K562 (cell line): Measurements from ENCODE around the gene FPR1. TPM values are rescaled to one million over a fixed set of nuclear protein-coding genes. Genes with fewer than 3 reads are reported as not detected.

Experiments
- C11orf30 ChIP-seq: fragments of 450-650 bp; IDR thresholded peaks from 2 replicates; pipeline ENCODE4 v1.6.1; 2016; ENCODE audit warnings: low read depth, mild to moderate bottlenecking
- GTF2E2 ChIP-seq: fragments of 200-800 bp; sonication (Bioruptor generic); IDR thresholded peaks from 2 replicates; pipeline ENCODE4 v1.6.1; 2016; ENCODE audit warnings: missing genetic modification characterization, missing compliant biosample characterization
- HDAC1 ChIP-seq, 2 experiments: fragments of 450-650 bp; IDR thresholded peaks; 2 replicates each; pipeline ENCODE4 v1.6.1; 2016 to 2017; ENCODE audit warnings: inconsistent platforms in 1 of 2, mild to moderate bottlenecking in 1 of 2, moderate library complexity in 1 of 2
- HEY1 ChIP-seq: fragments of 250-450 bp; sonication (Bioruptor Pico); IDR thresholded peaks from 2 replicates; pipeline ENCODE4 v1.5.0; 2020; ENCODE audit warnings: mild to moderate bottlenecking, moderate library complexity, borderline replicate concordance
- KLF13 ChIP-seq: fragments of 450-650 bp; IDR thresholded peaks from 2 replicates; pipeline ENCODE4 v1.6.1; 2016; ENCODE audit warnings: missing genetic modification characterization, low read depth, mild to moderate bottlenecking, missing compliant biosample characterization, moderate library complexity, borderline replicate concordance
- LARP7 ChIP-seq: fragments of 450-650 bp; IDR thresholded peaks from 2 replicates; pipeline ENCODE4 v1.6.1; 2016
- MIER1 ChIP-seq: fragments of 450-650 bp; IDR thresholded peaks from 2 replicates; pipeline ENCODE4 v1.6.1; 2016; ENCODE audit warnings: antibody characterized with exemption, mild to moderate bottlenecking, low read depth
- NFIC ChIP-seq: fragments of 450-650 bp; IDR thresholded peaks from 2 replicates; pipeline ENCODE4 v1.6.1; 2017; ENCODE audit warnings: mild to moderate bottlenecking, inconsistent platforms
- PPARD ChIP-seq: fragments of 250-450 bp; sonication (Bioruptor Pico); IDR thresholded peaks from 2 replicates; pipeline ENCODE4 v1.8.0; 2022; ENCODE audit warnings: inconsistent platforms, mild to moderate bottlenecking, moderate library complexity
- SMARCA4 ChIP-seq: fragments of 450-650 bp; IDR thresholded peaks from 2 replicates; pipeline ENCODE4 v1.6.1; 2016
- SREBF2 ChIP-seq: sonication (generic); formaldehyde crosslinking; IDR thresholded peaks from 2 replicates; pipeline ENCODE4 v1.4.0; 2020; ENCODE audit warnings: mild to moderate bottlenecking, missing genetic modification reagents
- TAF7 ChIP-seq: fragments of 450-650 bp; IDR thresholded peaks from 2 replicates; pipeline ENCODE4 v1.6.1; 2016; ENCODE audit warnings: missing genetic modification characterization, missing compliant biosample characterization
- TCF3 ChIP-seq: sonication (generic); formaldehyde crosslinking; IDR thresholded peaks from 2 replicates; pipeline ENCODE4 v1.4.0; 2020; ENCODE audit warnings: mild to moderate bottlenecking, missing genetic modification reagents
- THRAP3 ChIP-seq: fragments of 450-650 bp; IDR thresholded peaks from 2 replicates; pipeline ENCODE4 v1.6.1; 2016; ENCODE audit warnings: mild to moderate bottlenecking, inconsistent platforms, borderline replicate concordance
- ZNF23 ChIP-seq: fragments of 250-450 bp; sonication (Bioruptor Pico); IDR thresholded peaks from 2 replicates; pipeline ENCODE4 v1.4.0; 2020; ENCODE audit warnings: mild to moderate bottlenecking
- ZNF253 ChIP-seq: fragments of 250-450 bp; sonication (Bioruptor Pico); conservative IDR thresholded peaks from 2 replicates; pipeline ENCODE4 v1.6.1; 2021; ENCODE audit warnings: mild to moderate bottlenecking
- ZNF764 ChIP-seq: fragments of 250-450 bp; sonication (Bioruptor Pico); IDR thresholded peaks from 2 replicates; pipeline ENCODE4 v1.4.0; 2020; ENCODE audit warnings: low read depth, mild to moderate bottlenecking, moderate library complexity
- polyA plus RNA-seq, 8 experiments: library from polyadenylated mRNA; depleted of rRNA in 4 of 8; stranded (reverse) in 5 of 8; unstranded in 3 of 8; fragments of >200 nt; fragmentation: Nextera tagmentation in 2 of 8; fragmentation: Illumina TruSeq in 1 of 8; extraction: Ambion mirVana in 2 of 8; extraction: Trizol in 1 of 8; gene quantifications; 2 replicates each; pipeline versions ENCODE4 v1.2.1 to v1.2.3, GENCODE V29; 2011 to 2014; ENCODE audit warnings: inconsistent platforms in 1 of 8, missing spikeins in 1 of 8
- total RNA-seq, 7 experiments: library from RNA; depleted of rRNA in 6 of 7; stranded (reverse); fragments of >200 nt in 6 of 7; fragmentation: Illumina TruSeq in 2 of 7; extraction: Trizol in 2 of 7; gene quantifications; 2 replicates each; pipeline versions ENCODE4 v1.2.1 to v1.2.3, GENCODE V29; 2011 to 2021; ENCODE audit warnings: low replicate concordance in 1 of 7
- TF ChIP-seq, protein P1 (sequence below): fragments of 450-650 bp; IDR thresholded peaks from 2 replicates; pipeline ENCODE4 v1.6.1; 2018; ENCODE audit warnings: mild to moderate bottlenecking, low read depth; ENCODE audit not compliant: partially characterized antibody
- TF ChIP-seq, protein P2 (sequence below), 2 experiments: fragments of 150-350 bp in 1 of 2; IDR thresholded peaks; 2 replicates each; pipeline ENCODE4 v1.6.1; 2012 to 2016; ENCODE audit warnings: low read depth in 2 of 2, low read length in 2 of 2, mild to moderate bottlenecking in 1 of 2, moderate library complexity in 1 of 2
- TF ChIP-seq, protein P3 (sequence below): fragments of 250-450 bp; sonication (Bioruptor Pico); IDR thresholded peaks from 2 replicates; pipeline ENCODE4 v1.5.0; 2021
- TF ChIP-seq, protein P4 (sequence below): fragments of 450-650 bp; formaldehyde crosslinking; conservative IDR thresholded peaks from 2 replicates; pipeline ENCODE4 v1.4.0; 2022; ENCODE audit warnings: mild to moderate bottlenecking, missing genetic modification characterization

Gene FPR1
- total and polyA plus RNA-seq, 9 of the 15 experiments (the other 6 are each of a cell fraction or from before 2014, with no cell fraction given), result 0.06 to 0.25 (median 0.14) TPM; not detected in 4

DNA sequence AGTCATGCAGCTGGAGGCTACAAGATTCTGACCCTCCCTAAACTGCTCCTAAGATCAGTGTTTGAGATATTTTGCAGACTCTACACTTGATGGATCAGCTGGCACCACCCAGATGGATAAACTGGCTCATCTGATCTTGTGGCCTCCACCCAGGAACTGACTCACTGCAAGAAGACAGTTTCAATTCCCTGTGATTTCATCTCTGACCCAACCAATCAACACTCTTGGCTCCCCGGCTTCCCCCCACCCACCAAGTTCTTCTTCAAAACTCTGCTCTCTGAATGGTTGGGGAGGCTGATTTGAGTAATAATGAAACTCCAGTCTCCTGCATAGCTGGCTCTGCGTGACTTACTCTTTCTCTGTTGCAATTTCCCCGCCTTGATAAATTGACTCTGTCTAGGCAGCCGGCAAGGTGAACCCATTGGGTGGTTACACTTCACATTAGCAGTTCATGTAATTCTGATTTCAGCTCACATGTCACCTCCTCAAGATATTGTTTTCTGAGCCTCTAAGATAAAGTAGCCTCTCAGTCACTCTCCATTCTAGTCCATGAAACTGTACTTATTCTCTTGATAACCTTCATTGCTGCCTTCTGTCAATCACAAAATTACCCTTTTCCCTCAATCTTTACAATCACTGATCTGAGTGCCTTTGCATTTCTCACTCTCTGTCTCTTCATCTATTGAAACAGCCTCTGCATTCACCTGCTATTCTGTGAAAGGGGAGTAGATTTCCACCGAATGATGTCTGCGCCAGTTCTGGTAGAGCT, 33.4 kb upstream of the FPR1 start (continued):
- TF ChIP-seq HDAC1 (IDR thresholded peaks at IDR 0.05) (peak in 1 of 2 experiments; percentile 43; a peak in 1 of 4 replicates), NFIC (peak; percentile 31; the same call in 1 of the 2 replicates), ZNF764 (CRISPR knock-in tag) (no peak), SMARCA4 (peak; percentile 62), LARP7 (no peak), TCF3 (CRISPR knock-in tag) (peak; percentile 9; the same call in 1 of the 2 replicates), PPARD (CRISPR knock-in tag) (no peak), THRAP3 (no peak), SREBF2 (CRISPR knock-in tag) (no peak), ZNF253 (no peak), KLF13 (tag) (no peak), MIER1 (no peak), C11orf30 (no peak), ZNF23 (CRISPR knock-in tag) (no peak), GTF2E2 (tag) (0 out of 2 replicates have a peak, but pooled peaks have one; percentile 25), TAF7 (tag) (no peak), HEY1 (CRISPR knock-in tag) (no peak)
- TF ChIP-seq, protein P1, sequence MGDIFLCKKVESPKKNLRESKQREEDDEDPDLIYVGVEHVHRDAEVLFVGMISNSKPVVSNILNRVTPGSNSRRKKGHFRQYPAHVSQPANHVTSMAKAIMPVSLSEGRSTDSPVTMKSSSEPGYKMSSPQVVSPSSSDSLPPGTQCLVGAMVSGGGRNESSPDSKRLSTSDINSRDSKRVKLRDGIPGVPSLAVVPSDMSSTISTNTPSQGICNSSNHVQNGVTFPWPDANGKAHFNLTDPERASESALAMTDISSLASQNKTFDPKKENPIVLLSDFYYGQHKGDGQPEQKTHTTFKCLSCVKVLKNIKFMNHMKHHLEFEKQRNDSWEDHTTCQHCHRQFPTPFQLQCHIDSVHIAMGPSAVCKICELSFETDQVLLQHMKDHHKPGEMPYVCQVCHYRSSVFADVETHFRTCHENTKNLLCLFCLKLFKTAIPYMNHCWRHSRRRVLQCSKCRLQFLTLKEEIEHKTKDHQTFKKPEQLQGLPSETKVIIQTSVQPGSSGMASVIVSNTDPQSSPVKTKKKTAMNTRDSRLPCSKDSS, result no peak
- TF ChIP-seq, protein P2, sequence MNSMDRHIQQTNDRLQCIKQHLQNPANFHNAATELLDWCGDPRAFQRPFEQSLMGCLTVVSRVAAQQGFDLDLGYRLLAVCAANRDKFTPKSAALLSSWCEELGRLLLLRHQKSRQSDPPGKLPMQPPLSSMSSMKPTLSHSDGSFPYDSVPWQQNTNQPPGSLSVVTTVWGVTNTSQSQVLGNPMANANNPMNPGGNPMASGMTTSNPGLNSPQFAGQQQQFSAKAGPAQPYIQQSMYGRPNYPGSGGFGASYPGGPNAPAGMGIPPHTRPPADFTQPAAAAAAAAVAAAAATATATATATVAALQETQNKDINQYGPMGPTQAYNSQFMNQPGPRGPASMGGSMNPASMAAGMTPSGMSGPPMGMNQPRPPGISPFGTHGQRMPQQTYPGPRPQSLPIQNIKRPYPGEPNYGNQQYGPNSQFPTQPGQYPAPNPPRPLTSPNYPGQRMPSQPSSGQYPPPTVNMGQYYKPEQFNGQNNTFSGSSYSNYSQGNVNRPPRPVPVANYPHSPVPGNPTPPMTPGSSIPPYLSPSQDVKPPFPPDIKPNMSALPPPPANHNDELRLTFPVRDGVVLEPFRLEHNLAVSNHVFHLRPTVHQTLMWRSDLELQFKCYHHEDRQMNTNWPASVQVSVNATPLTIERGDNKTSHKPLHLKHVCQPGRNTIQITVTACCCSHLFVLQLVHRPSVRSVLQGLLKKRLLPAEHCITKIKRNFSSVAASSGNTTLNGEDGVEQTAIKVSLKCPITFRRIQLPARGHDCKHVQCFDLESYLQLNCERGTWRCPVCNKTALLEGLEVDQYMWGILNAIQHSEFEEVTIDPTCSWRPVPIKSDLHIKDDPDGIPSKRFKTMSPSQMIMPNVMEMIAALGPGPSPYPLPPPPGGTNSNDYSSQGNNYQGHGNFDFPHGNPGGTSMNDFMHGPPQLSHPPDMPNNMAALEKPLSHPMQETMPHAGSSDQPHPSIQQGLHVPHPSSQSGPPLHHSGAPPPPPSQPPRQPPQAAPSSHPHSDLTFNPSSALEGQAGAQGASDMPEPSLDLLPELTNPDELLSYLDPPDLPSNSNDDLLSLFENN (IDR thresholded peaks at IDR 0.05; ENCODE audit: low read depth in 2 of 2, low read length in 2 of 2), result no peak
- TF ChIP-seq, protein P3, sequence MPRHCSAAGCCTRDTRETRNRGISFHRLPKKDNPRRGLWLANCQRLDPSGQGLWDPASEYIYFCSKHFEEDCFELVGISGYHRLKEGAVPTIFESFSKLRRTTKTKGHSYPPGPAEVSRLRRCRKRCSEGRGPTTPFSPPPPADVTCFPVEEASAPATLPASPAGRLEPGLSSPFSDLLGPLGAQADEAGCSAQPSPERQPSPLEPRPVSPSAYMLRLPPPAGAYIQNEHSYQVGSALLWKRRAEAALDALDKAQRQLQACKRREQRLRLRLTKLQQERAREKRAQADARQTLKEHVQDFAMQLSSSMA (CRISPR knock-in tag), result no peak
- TF ChIP-seq, protein P4, sequence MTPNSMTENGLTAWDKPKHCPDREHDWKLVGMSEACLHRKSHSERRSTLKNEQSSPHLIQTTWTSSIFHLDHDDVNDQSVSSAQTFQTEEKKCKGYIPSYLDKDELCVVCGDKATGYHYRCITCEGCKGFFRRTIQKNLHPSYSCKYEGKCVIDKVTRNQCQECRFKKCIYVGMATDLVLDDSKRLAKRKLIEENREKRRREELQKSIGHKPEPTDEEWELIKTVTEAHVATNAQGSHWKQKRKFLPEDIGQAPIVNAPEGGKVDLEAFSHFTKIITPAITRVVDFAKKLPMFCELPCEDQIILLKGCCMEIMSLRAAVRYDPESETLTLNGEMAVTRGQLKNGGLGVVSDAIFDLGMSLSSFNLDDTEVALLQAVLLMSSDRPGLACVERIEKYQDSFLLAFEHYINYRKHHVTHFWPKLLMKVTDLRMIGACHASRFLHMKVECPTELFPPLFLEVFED (CRISPR knock-in tag), result no peak
